AG10803 (cell line): ENCODE measurements around the gene NDUFB10.

Experiments
- DNase-seq: peaks from one replicate; pipeline ENCODE4 v3.0.0; 2010; ENCODE audit warnings: low read depth
- H3K4me3 ChIP-seq: 2 replicates; pipeline ENCODE4 v1.5.1; 2011; ENCODE audit warnings: mild to moderate bottlenecking, low read length, control low read depth
- TF ChIP-seq, protein P1 (sequence below): conservative IDR thresholded peaks from 2 replicates; pipeline ENCODE4 v1.5.1; 2011; ENCODE audit warnings: mild to moderate bottlenecking, low read length, control low read depth, inconsistent platforms

Gene NDUFB10

DNA sequence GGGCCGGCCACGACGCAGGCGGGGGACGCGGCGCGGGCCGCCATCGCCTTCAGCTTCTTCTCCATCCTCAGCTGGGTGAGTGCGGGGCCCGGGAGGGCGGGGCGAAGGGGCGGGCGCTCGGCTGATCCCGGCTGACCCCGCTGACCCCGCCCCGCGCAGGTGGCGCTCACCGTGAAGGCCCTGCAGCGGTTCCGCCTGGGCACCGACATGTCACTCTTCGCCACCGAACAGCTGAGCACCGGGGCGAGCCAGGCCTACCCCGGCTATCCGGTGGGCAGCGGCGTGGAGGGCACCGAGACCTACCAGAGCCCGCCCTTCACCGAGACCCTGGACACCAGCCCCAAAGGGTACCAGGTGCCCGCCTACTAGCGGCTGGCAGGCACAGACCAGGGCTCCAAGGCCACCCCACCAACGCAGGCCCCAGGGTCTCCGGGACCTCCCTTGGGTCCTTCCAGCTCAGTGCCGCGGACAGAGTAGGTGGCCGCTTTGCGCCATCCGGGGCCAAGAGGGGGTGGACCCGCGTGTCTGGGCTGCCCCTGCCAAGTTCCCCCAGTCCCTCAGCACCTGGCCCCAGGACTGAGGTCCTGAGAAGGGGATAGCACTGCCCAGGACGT lies 33.5 kb downstream of the NDUFB10 start:
- H3K4me3 ChIP-seq, result no peak overlapping the region
- TF ChIP-seq, protein P1, sequence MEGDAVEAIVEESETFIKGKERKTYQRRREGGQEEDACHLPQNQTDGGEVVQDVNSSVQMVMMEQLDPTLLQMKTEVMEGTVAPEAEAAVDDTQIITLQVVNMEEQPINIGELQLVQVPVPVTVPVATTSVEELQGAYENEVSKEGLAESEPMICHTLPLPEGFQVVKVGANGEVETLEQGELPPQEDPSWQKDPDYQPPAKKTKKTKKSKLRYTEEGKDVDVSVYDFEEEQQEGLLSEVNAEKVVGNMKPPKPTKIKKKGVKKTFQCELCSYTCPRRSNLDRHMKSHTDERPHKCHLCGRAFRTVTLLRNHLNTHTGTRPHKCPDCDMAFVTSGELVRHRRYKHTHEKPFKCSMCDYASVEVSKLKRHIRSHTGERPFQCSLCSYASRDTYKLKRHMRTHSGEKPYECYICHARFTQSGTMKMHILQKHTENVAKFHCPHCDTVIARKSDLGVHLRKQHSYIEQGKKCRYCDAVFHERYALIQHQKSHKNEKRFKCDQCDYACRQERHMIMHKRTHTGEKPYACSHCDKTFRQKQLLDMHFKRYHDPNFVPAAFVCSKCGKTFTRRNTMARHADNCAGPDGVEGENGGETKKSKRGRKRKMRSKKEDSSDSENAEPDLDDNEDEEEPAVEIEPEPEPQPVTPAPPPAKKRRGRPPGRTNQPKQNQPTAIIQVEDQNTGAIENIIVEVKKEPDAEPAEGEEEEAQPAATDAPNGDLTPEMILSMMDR, result no peak
- no peak for DNase-seq

DNA sequence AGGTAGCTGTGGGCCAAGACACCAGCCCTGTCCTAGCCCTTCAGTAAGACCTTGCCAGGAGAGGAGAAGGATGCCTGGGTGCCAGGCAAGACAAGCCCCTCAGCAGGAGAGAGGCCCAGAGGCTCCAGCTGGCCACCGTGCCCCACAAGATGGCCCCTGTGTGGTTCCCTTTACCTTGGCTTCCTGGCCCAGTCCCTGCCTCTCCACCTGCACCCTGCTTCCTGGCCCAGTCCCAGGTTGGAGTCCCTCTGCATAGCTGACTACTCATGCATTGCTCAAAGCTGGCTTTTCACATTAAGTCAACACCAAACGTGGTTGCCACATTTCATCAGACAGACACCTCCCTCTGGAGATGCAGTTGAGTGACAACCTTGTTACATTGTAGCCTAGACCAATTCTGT lies 34.4 kb downstream of the NDUFB10 start:
- H3K4me3 ChIP-seq, result no peak overlapping the region
- TF ChIP-seq, protein P1, result no peak
- DNase-seq, result peak; percentile 44

DNA sequence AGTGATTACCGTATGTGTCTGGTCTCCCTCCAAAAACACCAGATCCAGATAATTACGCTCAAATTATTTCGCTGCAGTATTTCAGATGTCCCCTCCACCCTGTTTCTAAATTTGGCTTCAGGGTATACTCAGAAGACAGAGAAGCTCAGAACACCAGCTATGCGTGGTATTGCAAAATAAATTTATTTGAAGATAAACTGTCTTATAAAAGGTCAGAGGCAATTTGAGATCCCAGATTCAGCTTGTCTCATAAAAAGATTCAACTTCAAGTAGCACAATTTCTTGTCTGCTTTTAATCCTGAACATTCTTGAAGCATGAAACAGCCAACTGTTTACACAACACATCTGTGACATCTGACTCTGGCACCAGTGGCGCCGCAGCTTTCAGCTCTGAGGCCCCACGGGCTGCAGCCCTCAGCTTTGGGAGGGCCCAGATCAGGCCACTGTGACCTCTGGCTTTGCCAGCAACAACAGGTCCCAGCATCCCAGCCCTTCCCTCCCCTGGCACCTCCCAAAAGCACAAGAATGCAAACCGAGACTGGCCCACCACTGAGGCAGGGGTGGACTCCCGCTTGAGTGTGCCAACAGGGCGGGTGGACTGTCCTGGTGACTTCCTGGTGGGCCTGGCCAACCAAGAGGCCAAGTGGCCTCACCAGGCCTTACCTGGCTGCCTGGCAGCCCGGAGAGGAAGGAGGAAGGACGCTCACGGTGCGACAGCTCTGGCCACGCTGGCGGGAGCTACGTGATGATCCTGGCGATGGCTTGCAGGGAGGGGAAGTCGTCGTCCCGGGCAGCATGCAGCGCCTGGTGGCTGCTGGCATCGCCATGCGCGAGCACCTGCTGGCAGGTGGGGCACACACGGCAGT lies 38.4 kb downstream of the NDUFB10 start:
- no peak overlapping the region for H3K4me3 ChIP-seq
- DNase-seq, result peak; percentile 84
- TF ChIP-seq, protein P1, result no peak

DNA sequence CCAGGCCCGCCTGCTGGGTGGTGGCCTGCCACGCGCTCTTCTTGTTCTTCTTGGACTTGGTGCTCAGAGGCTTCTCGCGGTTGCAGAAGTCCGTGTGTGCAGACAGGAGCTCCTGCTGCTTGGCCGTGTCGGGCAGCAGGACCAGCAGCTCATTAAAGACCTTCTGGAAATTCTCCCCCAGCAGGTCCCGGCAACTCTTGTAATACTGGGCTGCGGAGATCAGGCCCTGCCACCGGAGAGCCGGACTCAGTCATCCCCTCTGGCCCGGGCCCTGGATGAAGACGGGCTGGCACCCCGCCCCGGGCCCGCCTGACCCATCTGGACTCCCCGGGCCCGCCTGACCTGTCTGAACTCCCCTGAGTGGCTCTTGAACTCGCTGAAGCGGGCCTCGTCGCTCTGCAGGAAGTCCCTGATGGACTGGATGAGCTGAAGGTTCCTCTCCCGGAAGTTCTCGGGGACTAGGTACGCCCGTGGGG lies 39.1 kb downstream of the NDUFB10 start:
- DNase-seq, result no peak
- TF ChIP-seq, protein P1, result no peak
- H3K4me3 ChIP-seq, result no peak overlapping the region

DNA sequence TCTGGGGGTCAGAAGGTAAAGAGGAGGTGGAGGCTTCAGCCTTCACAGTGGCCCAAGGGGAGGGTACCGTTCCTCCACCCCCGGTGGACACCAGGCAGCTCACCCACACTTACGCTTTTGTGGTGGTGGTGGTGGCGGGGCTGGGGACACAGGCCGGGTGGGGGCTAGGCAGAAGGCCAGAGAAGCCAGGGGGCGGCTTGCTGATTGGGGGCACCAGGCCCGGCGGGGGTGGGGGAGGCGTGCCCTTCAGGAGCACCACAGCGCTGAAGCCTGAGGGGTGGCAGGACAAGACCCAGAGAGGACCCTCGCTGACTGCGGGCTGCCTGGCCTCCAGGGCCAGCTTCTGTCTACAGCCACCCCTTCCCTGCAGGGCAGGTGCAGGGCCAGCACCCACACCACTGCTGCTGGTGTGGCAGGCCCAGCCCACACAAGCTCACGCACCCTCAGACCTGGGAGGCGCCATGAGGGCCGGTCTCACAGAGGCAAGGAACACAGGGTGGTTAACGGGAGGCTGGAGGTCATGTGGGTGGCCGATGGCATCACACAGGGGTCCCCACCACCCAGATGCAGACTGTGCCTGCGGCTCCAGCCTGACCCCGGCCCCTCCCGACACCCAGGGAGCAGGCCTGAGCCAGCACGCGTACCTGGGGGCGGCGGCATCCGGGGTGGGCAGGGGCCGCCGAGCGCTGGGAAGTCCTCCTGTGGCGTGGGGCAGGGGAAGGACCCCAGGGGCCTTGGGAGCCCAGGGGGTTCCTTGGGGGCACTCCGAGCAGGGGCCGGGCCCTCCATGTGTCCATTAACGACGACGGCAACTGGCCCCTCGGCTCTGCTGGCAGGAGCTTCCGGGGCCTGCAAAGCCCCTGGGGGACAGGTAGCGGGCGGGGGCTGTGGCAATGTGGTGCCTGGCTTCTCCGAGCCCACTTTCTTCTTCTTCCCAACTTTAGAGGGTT lies 39.8 kb downstream of the NDUFB10 start:
- DNase-seq, result no peak
- TF ChIP-seq, protein P1, result no peak
- H3K4me3 ChIP-seq, result no peak overlapping the region

DNA sequence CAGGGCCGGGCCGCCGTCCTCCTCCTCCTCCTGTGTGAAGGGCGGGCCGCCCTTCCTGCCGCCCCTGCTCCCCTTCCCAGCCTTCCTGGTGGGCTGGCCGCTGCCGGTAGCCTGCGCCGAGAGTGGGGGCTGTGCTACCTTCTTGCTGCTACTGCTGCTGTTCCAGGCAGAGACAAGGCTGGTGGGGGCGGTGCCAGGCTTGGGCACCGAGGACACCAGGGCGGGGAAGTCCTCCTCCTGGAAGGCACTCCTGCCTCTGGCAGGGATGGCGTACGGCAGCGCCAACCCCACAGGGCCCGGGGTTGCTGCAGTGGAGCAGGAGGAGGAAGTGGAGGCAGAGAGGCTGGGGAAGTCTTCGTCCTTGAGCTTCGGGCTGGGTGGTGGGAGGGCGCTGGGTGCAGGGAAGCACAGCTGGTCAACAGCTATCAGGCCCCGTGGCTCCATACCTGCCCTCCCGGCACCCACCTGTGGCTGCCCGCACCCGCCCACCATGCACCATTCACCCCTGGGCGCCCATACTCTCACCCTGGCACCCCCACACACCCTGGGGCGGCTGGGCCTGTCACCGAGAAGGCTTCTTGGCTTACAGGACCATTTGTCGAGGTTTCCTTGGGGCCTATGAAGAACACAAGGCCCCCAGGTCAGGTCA lies 40.7 kb downstream of the NDUFB10 start:
- TF ChIP-seq, protein P1, result no peak
- H3K4me3 ChIP-seq, result no peak overlapping the region
- no peak for DNase-seq
